HG02642 (cell line): Measurements from ENCODE around the gene KIF7.
"Not testable (repeated sequence)": the region's sequence is repeated elsewhere in the genome, so short reads cannot be mapped to it uniquely, and the experiment has no call there.

Experiments used
- ATAC-seq: cut with Tn5 transposase; IDR thresholded peaks from one replicate; pipeline ENCODE4 v1.9.1; 2021; ENCODE audit warnings: mild to moderate bottlenecking; ENCODE audit not compliant: unreplicated experiment, poor library complexity

The KIF7 gene

DNA sequence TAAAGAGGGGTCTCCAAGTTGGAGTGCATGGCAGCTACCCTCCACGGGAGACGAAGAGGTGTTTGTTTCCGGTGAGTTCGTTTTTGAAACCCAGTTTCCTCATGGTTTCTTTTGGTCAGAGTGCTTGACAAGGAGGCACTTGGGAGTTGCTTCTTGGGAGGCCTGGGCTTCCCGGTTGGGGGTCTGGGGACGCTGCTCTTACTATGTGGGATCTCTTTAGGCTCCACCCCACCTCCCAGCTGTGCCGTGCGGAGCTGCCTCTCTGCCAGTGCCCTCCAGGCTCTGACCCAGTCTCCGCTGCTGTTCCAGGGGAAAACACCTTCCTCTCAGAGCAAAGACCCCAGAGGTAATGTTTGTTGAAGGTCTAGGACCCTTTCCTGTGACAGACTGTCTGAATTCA, 29.6 kb downstream of the KIF7 start:
- no peak for ATAC-seq

DNA sequence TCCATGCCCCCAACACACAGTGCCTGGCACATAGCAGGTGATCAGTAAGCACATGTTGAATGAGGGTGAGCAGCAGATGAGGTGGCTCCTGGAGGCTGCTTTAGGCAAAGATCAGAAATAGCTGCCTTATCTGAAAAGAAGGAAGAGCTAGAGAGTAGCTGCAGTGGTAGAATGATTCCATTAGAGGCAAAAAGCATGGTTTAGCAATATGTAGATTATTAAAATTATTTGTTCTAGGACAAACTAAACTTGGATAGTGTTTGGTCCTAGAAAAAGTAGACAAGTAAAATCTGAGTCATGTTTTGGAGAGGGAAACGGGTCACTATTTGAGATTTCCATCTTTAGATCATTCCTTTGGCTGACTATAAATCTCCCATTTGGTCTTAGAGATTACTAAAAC, 32.1 kb downstream of the KIF7 start:
- ATAC-seq, result no peak

DNA sequence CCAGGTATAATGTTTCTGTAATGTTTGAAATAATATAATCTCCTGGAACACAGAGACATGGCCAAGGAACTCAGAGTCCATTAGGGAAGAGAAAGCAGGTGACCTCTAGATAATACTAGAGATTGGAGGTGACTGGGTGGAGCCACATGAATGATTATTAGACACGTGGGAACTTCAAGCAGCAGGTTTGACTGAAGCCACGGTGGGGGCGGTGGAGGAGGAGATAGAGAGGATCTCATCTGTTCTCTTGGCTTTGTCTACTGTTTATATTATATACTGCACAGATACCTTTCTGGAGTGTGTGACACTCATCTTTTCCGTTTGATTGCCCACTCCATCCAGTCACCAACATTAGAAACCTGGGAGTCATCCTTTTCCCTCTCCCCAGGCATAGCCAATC, 33.7 kb downstream of the KIF7 start:
- no peak for ATAC-seq

DNA sequence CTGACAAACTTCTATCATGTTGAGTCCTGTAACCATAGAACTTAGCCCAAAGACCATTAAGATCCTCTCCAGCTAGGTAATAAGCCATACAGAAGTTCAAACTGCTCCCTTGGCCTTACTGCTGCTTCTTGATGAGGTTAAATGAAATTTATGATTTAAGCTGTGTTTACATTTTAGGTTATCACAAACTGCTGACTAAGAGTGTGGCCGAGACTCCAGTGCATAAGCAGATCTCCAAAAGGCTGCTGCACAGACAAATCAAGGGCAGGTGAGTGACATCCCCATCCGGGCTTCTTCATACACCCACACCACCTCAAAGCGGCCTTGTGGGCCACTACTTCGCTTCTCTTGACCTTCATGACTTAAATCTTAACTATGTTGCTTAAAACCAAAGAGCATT, 39.0 kb downstream of the KIF7 start:
- ATAC-seq, result no peak

DNA sequence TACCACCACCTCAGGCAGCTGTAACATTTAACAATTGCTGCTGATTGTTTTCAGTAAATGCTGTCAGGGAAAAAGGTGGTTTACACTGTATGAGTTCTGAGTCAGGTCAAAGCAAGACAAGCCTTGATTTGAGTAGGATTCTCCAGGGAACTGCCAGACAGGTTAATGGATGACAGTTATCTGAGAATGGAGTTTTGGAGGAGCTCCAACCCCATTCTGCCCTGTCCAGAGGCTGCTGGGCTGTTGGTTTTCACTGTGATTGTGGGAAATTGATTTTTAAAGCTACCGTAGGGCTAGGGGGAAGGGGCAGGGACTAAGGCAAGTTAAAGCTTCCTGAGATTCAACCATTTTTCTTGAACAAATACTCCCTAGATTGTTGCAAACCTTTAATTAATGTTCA, 40.1 kb downstream of the KIF7 start:
- ATAC-seq, result no peak

DNA sequence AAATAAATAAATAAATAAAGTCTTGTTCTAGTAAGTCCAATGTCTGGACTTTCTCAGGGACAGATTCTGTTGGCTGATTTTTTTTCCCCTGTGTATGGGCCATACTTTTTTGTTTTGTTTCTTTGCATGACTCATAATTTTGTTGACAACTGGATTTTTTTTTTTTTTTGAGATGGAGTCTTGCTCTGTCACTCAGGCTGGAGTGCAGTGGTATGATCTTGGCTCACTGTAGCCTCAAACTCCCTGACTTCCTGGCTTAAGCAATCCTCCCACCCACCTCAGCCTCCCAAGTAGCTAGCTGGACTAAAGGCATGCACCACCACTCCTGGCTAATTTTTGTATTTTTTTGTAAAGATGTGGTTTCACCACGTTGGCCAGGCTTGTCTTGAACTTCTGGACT, 41.1 kb downstream of the KIF7 start:
- no peak for ATAC-seq

DNA sequence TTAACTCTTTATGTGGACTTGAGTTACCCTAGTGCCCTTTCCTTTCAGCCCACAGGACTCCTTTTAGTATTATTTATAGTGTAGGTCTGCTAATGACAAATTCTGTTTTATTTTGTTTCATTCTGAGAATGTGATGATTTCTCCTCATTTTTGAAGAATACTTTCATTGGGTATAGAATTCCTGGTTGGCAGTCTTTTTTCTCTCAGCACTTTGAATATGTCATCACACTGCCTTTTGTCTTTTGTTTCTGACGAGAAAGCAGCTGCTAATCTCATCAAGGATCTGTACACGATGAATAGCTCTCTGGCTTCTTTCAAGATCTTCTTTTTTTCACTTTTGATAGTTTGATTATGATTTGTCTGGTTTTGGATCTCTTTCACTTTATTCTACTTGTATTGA, 42.2 kb downstream of the KIF7 start:
- ATAC-seq, result no peak

DNA sequence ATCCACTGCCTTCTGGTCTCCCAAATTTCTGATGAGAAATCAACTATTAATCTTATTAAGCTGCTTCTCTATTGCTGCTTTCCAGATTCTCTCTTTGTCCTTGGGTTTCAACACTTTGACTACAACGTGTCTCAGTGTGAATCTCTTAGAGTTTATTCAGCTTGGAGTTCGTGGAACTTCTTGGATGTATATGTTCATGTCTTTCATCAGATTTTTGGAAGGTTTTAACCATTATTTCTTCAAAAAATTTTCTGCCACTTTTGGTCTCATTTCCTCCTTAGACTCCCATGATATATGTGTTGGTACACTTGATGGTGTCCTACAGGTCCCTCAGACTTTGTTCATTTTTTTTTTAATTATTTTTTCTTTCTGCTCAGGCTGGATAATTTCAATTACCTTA, 44.0 kb downstream of the KIF7 start:
- ATAC-seq, result no peak

DNA sequence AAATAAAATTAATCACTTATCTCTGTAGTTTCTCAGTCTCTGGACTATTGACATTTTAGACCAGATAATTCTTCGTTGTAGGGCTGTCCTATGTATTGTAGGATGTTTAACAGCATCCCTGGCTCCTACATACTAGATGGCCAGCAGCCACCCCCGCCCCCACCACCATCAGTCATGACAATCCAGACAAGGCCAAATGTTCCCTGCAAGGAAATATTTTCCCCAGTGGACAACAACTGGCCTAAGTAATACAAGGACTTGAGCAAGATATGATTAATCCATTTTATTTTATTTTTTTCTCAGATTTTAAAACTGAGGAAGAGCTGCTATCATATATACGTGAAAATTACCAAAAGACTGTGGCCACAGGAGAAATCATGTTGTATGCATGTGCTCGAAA, 56.2 kb downstream of the KIF7 start:
- no peak for ATAC-seq

DNA sequence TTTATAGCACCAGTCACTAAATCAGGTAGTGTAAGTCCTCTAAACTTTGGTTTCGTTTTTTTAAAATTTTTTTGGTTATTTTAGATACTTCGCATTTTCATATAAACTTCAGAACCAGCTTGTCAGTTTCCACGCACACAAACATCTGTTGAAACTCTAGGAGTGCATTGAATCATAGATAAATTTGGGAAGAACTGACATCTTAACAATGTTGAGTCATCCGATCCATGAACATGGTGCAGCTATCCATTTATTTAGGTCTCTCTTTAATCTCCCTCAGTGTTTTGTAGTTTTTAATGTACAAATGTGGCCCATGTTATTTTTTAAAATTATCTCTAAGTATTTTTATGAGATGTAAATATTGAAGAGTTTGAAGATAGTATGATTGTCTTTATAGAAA, 62.2 kb downstream of the KIF7 start:
- ATAC-seq, result no peak

DNA sequence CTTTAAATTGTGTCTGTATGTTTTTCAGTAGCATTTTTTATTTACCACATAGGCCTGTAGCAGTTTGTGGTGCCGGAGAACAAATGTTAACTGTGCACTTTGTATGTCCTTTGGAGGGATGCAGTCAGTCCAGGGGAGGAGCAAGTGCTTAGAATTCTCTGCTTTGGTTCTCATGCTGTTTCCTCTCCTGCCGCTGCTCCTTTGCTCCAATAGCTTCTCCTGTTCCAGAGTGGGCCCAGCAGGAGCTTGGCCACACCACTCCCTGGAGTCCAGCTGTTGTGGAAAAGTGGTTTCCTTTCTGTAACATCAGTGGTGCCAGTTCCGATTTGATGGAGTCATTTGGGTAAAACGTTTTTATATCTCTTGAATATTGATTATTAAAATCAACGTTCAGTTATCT, 63.4 kb downstream of the KIF7 start:
- ATAC-seq, result no peak

DNA sequence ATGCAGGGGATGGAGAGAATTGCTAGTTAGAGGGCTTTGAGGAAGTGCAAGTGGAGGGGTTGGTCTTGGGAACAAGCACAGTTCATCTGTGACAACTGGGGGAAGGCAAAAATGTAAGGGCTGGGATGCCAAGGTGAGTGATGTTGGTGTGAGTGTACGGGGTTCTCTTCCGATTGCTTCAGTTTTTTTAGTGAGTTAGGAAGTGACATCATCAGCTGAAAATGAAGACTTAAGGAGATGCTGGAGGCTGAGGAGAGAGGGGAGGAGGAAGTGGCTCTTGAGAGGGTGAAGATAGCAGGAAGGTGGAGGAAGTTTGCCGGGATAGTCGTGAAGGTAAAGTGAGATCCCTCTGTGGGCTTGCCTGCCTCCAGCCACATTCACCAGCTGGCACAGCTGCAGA, 67.3 kb downstream of the KIF7 start:
- ATAC-seq, result no peak

DNA sequence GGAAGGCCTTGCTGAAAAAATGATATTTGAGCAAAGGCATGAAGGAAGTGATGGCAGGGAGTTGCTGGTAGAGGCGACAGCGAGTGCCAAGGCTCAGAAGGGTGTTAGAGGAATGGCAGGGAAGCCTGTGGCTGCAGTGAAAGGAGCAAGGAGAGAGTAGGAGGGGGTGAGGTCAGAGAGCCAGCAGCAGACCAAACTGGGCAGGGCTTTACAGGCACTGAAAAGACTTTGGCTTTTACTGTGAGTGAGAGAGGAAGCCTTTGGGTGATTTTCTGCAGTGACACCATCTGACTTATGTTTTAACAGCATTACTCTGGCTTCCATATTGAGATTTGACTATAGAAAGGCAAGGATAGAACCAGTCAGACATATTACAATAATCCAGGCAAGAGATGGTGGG, 68.6 kb downstream of the KIF7 start:
- ATAC-seq, result no peak

DNA sequence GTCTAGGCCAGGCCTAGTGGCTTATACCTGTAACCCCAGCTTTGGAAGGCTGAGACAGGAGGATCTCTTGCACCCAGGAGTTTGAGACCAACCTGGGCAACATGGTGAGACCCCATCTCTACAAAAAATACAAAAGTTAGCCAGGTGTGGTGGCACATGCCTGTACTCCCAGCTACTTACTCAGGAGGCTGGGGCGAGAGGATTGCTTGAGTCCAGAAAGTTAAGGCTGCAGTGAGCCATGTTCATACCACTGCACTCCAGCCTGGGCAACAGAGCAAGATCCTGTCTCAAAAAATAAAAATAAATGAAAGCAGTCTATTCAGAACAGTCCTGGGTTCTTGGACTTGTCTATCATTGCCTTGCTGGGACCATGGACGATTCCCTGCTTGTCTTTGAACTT, 74.5 kb downstream of the KIF7 start:
- not testable (repeated sequence) for ATAC-seq

DNA sequence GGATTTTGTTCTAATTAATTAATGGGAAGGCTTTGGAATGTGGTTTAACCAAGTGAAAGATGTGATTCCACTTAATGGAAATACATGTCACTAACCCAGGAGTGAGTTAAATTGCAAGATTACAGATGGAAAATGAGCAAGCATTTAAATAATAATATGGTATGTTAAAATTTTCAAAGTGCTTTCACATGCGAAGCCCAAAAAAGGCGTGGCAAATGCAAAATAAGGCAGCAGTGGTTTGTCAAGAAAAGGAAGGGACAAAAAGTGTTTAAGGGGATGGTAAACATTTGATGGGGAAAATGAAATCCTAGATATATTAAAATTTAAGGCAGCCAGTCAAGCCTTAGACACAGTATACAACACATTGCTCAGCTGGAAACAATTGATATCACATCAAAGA, 77.1 kb downstream of the KIF7 start:
- ATAC-seq, result no peak
